ENCODE results near the gene CCDC159. TPM values are rescaled to one million over a fixed set of nuclear protein-coding genes. Genes with fewer than 3 reads are reported as not detected.

CCDC159 gene
- total RNA-seq, 1 donor: 6.0 TPM

DNA sequence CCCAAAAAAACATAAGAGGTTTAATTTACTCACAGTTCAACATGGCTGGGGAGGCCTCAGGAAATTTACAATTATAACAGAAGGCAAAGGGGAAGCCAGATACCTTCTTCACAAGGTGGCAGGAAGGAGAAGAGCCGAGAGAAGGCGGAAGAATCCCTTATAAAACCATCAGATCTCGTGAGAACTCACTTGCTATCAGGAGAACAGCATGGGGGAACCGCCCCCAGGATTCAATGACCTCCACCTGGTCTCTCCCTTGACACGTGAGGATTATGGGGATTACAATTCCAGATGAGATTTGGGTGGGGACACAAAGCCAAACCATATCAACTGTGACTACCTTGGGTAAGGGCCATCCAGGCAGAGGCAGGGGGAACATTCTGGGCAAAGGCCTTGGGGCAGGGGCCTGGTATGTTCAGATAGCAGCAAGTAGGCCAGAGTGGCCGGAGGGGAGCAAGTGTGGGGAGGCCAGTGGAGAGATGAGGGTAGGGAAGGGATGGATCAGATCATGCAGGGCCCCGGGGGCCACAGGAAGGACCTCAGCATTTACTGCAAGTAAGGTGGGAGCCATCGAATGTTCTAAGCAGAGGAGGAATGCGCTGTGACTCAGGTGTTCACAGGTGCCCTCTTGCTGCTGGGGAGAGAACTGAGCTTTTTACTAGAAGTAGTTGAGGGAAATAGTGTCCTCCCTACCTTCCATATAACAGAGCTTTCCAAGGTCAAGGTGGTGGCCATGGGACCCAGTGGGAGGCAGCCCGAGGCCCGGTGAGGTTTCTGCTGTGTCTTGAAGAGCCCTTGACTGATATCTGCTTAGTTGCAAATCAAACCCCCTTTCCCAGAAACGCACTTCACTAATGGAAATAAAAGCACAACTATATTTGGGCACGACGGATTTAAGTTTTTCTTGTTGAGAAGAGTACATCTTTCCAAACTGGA, 24.9 kb upstream of the CCDC159 start:
- no peak overlapping the region for H3K4me3 ChIP-seq (ENCODE audit: low read depth, low read length)
- no peak for DNase-seq (ENCODE audit: low read depth)
- TF ChIP-seq, protein P1, sequence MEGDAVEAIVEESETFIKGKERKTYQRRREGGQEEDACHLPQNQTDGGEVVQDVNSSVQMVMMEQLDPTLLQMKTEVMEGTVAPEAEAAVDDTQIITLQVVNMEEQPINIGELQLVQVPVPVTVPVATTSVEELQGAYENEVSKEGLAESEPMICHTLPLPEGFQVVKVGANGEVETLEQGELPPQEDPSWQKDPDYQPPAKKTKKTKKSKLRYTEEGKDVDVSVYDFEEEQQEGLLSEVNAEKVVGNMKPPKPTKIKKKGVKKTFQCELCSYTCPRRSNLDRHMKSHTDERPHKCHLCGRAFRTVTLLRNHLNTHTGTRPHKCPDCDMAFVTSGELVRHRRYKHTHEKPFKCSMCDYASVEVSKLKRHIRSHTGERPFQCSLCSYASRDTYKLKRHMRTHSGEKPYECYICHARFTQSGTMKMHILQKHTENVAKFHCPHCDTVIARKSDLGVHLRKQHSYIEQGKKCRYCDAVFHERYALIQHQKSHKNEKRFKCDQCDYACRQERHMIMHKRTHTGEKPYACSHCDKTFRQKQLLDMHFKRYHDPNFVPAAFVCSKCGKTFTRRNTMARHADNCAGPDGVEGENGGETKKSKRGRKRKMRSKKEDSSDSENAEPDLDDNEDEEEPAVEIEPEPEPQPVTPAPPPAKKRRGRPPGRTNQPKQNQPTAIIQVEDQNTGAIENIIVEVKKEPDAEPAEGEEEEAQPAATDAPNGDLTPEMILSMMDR (IDR thresholded peaks at IDR 0.05; ENCODE audit: insufficient read depth, low read depth, low read length): no peak

DNA sequence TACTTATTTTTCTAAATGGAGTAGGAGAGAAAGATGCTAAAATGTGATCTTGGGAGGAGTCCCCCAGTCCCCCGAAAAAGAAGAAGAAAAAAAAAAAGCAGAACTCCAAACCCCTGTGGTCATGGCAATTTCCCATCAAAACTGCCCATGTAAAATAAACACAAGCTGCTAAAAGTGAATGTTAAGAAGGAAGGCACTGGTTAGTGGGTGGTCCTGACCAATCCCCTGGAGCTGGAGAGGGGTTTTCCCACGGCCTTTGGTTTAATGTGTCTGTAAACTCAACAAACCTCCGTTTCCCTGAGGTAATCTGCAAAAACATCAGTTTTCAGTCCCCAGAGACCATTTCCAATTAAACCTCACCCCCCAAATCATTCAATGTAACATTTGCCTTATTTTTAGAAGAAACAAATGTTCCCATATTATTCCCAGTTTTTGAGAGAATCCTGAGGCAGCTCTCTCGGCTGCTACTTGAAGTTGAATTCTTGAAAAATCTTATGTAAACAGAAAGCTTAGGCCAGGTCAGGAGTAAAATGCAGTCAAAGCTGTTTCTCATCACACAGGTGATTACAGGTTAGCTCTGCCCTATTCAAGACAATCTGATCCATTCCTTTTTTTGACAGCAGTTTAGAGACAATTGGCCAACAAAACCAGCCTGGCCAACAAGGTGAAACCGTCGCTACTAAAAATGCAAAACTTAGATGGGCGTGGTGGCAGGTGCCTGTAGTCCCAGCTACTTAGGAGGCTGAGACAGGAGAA, 23.9 kb upstream of the CCDC159 start:
- DNase-seq (ENCODE audit: low read depth): peak; percentile 55
- TF ChIP-seq, protein P1 (IDR thresholded peaks at IDR 0.05; ENCODE audit: insufficient read depth, low read depth, low read length): no peak
- H3K4me3 ChIP-seq (ENCODE audit: low read depth, low read length): no peak overlapping the region

DNA sequence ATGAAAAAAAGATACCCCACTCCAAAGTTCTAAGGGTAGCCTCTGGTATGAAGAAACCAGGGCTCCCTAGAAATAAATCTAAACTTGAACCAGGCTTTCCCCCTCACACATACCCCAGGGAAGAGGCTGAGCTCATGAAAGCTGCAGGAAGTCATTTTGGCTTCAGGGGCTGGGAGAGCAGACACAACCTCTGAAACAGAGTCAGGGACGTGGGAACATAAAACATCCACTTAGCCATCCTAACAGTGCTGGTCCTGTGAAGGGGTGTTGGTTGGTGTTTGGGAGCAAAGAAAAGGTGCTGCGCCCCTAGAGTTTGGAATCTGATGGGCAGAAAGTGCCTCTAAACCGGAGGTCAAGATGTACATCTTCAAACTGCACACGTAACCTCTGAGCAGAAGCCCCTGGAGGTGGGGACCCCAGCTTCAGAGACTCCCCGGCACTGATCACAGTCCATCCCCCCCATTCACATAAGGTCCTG, 22.7 kb upstream of the CCDC159 start:
- peak overlapping the region; percentile 30 for H3K4me3 ChIP-seq (ENCODE audit: low read depth, low read length)
- TF ChIP-seq, protein P1 (IDR thresholded peaks at IDR 0.05; ENCODE audit: insufficient read depth, low read depth, low read length): peak; percentile 10
- peak; percentile 43 for DNase-seq (ENCODE audit: low read depth)

DNA sequence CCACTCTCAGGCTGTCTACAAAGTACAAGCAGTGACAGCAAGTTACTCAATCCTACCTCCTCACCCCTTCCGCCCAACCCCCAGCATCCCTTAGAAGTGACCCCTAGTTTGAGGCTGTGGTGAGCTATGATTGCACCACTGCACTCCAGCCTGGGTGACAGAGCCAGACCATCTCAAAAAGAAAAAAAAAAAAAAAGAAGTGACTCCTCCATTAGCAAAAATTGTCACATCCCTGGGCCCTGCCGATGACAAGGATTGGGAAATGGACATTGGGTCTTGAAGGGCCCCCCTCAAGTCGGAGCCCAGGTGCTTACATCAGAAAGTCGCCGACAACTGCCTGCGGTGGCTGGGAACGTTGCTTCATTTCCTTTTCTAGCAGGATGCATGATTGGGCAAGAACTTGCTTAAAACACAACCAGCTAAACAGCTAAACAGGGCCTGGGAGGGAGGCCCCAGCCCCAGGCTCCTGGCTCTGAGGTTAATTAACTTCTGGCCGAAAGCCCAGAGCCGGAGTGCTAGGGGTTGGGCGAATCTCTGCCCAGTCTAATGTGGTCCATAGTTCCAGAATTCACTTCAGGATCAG, 22.1 kb upstream of the CCDC159 start:
- TF ChIP-seq, protein P1 (IDR thresholded peaks at IDR 0.05; ENCODE audit: insufficient read depth, low read depth, low read length): no peak
- H3K4me3 ChIP-seq (ENCODE audit: low read depth, low read length): peak overlapping the region; percentile 30
- DNase-seq (ENCODE audit: low read depth): peak; percentile 99

DNA sequence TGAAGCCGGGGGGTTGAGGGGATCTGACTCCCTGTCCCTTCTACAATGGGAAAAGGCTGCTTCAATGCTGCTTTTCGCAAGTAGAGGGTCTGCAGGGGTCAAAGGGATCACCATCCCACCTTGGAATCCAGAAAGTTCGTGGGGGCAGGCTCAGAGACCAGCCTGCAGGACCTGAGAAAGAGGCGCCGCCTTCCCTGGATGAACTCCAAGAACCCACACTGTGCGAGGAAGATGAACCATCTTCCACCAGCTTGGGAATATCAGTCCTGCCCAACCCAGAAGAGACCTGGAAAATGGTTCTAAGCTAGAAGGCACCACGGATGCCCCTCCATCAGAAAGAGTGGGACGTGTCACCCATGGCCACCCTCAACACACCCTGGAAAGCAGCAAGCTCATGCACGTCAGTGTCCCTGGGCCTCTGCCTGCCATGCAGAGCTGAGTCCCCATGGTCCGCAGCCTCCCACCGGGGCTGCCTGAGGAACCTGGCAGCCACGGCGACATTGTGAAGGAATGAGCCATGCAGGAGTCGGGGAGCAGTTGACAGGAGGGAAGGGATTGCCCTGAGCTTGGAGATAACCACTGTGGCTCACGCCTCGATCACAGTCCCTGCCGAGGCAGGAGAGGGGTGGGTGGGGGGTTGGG, 21.4 kb upstream of the CCDC159 start:
- no peak for DNase-seq (ENCODE audit: low read depth)
- no peak overlapping the region for H3K4me3 ChIP-seq (ENCODE audit: low read depth, low read length)
- TF ChIP-seq, protein P1 (IDR thresholded peaks at IDR 0.05; ENCODE audit: insufficient read depth, low read depth, low read length): no peak

DNA sequence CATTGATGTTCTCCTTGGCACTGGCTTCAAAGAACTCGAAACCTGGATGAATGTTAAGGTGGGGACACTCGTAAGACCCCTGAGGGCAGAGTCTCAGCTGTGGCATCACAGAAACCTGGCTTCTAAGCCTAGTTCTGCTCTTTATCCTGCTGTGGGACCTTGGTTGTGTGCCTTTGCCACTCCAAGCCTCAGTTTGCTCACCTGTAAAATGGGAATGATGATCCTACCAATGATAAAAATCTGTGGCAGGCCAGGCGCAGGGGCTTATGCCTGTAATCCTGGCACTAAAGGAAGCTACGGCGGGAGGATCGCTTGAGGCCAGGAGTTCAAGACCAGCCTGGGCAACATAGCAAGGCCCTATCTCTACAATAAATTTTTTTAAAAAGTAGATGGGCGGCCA, 20.8 kb upstream of the CCDC159 start:
- TF ChIP-seq, protein P1 (IDR thresholded peaks at IDR 0.05; ENCODE audit: insufficient read depth, low read depth, low read length): no peak
- no peak for DNase-seq (ENCODE audit: low read depth)

More for the DNA sequence above, 20.8 kb upstream of the CCDC159 start:
- no peak overlapping the region for H3K4me3 ChIP-seq (ENCODE audit: low read depth, low read length)
